K562 (cell line): ENCODE results near the gene GPR4. TPM values are rescaled to one million over a fixed set of nuclear protein-coding genes. Genes with fewer than 3 reads are reported as not detected.
A peak's percentile ranks its signal among the peaks of the same experiment; 100 is the strongest.

Source experiments
- GATA2 ChIP-seq: sonication (generic); formaldehyde crosslinking; IDR thresholded peaks from 2 replicates; pipeline ENCODE4 v1.4.0; 2020; ENCODE audit warnings: mild to moderate bottlenecking, missing genetic modification reagents
- GTF3C2 ChIP-seq: IDR thresholded peaks from 3 replicates; pipeline ENCODE4 v1.6.1; 2011; ENCODE audit warnings: borderline replicate concordance, mild to moderate bottlenecking, moderate library complexity; ENCODE audit not compliant: insufficient read length; ENCODE audit errors: extremely low read depth
- NR4A1 ChIP-seq, 2 experiments: fragments of 250-450 bp in 1 of 2; fragments of 450-650 bp in 1 of 2; sonication (Bioruptor Pico) in 1 of 2; IDR thresholded peaks; 2 replicates each; pipeline versions ENCODE4 v1.4.0 to v1.6.1; 2016 to 2020; ENCODE audit warnings: mild to moderate bottlenecking in 2 of 2, missing compliant biosample characterization in 1 of 2, missing genetic modification characterization in 1 of 2, moderate library complexity in 1 of 2
- RBM17 ChIP-seq: fragments of 200-400 bp; formaldehyde crosslinking; IDR thresholded peaks from 2 replicates; pipeline ENCODE4 v1.6.1; 2017; ENCODE audit warnings: low read depth, mild to moderate bottlenecking, low read length, borderline replicate concordance
- SNRNP70 ChIP-seq: fragments of 200-400 bp; formaldehyde crosslinking; optimal IDR thresholded peaks from 2 replicates; pipeline ENCODE3; 2017; ENCODE audit warnings: low read depth, low read length
- TRIM24 ChIP-seq, 2 experiments: fragments of 450-650 bp; IDR thresholded peaks; 2 replicates each; pipeline ENCODE4 v1.6.1; 2016
- ZBTB11 ChIP-seq, 3 experiments: fragments of 200-800 bp in 1 of 3; fragments of 250-450 bp in 1 of 3; fragments of 450-650 bp in 1 of 3; sonication (Bioruptor Pico) in 1 of 3; sonication (Bioruptor generic) in 1 of 3; formaldehyde crosslinking in 1 of 3; IDR thresholded peaks; 2 replicates each; pipeline versions ENCODE4 v1.6.1 to v1.8.0; 2016 to 2022; ENCODE audit warnings: mild to moderate bottlenecking in 2 of 3, missing genetic modification characterization in 2 of 3, missing compliant biosample characterization in 1 of 3, moderate library complexity in 1 of 3
- ZNF589 ChIP-seq: fragments of 200-800 bp; sonication (Bioruptor generic); IDR thresholded peaks from 2 replicates; pipeline ENCODE4 v1.6.1; 2016; ENCODE audit warnings: low read depth, missing genetic modification characterization, missing compliant biosample characterization
- ZZZ3 ChIP-seq: fragments of 450-650 bp; IDR thresholded peaks from 2 replicates; pipeline ENCODE4 v1.6.1; 2016; ENCODE audit warnings: antibody characterized with exemption, mild to moderate bottlenecking, moderate library complexity
- polyA plus RNA-seq, 8 experiments: library from polyadenylated mRNA; depleted of rRNA in 4 of 8; stranded (reverse) in 5 of 8; unstranded in 3 of 8; fragments of >200 nt; fragmentation: Nextera tagmentation in 2 of 8; fragmentation: Illumina TruSeq in 1 of 8; extraction: Ambion mirVana in 2 of 8; extraction: Trizol in 1 of 8; gene quantifications; 2 replicates each; pipeline versions ENCODE4 v1.2.1 to v1.2.3, GENCODE V29; 2011 to 2014; ENCODE audit warnings: inconsistent platforms in 1 of 8, missing spikeins in 1 of 8
- total RNA-seq, 7 experiments: library from RNA; depleted of rRNA in 6 of 7; stranded (reverse); fragments of >200 nt in 6 of 7; fragmentation: Illumina TruSeq in 2 of 7; extraction: Trizol in 2 of 7; gene quantifications; 2 replicates each; pipeline versions ENCODE4 v1.2.1 to v1.2.3, GENCODE V29; 2011 to 2021; ENCODE audit warnings: low replicate concordance in 1 of 7
- TF ChIP-seq, protein P1 (sequence below): fragments of 450-650 bp; formaldehyde crosslinking; IDR thresholded peaks from 2 replicates; pipeline ENCODE4 v1.4.0; 2022; ENCODE audit warnings: missing genetic modification characterization
- TF ChIP-seq, protein P2 (sequence below): fragments of 200-800 bp; sonication (Bioruptor generic); IDR thresholded peaks from 2 replicates; pipeline ENCODE4 v1.6.1; 2017; ENCODE audit warnings: missing genetic modification characterization, missing compliant biosample characterization
- TF ChIP-seq, protein P3 (sequence below): sonication (generic); formaldehyde crosslinking; IDR thresholded peaks from 2 replicates; pipeline ENCODE4 v1.8.0; 2022; ENCODE audit warnings: missing genetic modification reagents, mild to moderate bottlenecking, borderline replicate concordance
- TF ChIP-seq, protein P4 (sequence below): fragments of 250-450 bp; sonication (Bioruptor Pico); IDR thresholded peaks from 2 replicates; pipeline ENCODE4 v1.4.0; 2020; ENCODE audit warnings: mild to moderate bottlenecking, moderate library complexity

Gene GPR4
- total and polyA plus RNA-seq, 9 of the 15 experiments (the other 6 are each of a cell fraction or from before 2014, with no cell fraction given), result 0.03 to 0.09 (median 0.04) TPM; not detected in 5

DNA sequence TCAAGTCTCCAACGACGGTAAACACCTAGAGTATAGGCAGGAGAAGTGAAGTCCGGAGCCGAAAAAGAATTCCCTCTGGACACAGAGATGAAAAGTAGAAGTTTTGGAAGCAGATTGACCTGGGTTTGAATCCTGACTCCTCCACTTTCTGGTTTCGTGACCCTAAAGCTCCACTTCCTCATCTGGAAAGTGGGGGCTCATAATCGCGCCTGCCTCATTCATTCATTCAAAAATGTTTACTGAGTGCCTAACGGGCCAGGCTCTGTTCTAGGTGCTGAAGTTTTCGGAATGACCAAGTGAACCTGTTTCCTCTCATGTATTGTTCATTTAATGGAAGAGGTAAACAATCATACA, 44.3 kb upstream of the GPR4 start (continued):
- TF ChIP-seq GTF3C2, result no peak
- no peak for TF ChIP-seq ZBTB11 (CRISPR knock-in tag; IDR thresholded peaks at IDR 0.05)
- TF ChIP-seq ZNF589 (CRISPR knock-in tag), result no peak
- TF ChIP-seq, protein P1, sequence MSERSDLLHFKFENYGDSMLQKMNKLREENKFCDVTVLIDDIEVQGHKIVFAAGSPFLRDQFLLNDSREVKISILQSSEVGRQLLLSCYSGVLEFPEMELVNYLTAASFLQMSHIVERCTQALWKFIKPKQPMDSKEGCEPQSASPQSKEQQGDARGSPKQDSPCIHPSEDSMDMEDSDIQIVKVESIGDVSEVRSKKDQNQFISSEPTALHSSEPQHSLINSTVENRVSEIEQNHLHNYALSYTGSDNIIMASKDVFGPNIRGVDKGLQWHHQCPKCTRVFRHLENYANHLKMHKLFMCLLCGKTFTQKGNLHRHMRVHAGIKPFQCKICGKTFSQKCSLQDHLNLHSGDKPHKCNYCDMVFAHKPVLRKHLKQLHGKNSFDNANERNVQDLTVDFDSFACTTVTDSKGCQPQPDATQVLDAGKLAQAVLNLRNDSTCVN (CRISPR knock-in tag), result no peak
- TF ChIP-seq, protein P2, sequence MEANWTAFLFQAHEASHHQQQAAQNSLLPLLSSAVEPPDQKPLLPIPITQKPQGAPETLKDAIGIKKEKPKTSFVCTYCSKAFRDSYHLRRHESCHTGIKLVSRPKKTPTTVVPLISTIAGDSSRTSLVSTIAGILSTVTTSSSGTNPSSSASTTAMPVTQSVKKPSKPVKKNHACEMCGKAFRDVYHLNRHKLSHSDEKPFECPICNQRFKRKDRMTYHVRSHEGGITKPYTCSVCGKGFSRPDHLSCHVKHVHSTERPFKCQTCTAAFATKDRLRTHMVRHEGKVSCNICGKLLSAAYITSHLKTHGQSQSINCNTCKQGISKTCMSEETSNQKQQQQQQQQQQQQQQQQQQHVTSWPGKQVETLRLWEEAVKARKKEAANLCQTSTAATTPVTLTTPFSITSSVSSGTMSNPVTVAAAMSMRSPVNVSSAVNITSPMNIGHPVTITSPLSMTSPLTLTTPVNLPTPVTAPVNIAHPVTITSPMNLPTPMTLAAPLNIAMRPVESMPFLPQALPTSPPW (CRISPR knock-in tag), result no peak
- TF ChIP-seq, protein P3, sequence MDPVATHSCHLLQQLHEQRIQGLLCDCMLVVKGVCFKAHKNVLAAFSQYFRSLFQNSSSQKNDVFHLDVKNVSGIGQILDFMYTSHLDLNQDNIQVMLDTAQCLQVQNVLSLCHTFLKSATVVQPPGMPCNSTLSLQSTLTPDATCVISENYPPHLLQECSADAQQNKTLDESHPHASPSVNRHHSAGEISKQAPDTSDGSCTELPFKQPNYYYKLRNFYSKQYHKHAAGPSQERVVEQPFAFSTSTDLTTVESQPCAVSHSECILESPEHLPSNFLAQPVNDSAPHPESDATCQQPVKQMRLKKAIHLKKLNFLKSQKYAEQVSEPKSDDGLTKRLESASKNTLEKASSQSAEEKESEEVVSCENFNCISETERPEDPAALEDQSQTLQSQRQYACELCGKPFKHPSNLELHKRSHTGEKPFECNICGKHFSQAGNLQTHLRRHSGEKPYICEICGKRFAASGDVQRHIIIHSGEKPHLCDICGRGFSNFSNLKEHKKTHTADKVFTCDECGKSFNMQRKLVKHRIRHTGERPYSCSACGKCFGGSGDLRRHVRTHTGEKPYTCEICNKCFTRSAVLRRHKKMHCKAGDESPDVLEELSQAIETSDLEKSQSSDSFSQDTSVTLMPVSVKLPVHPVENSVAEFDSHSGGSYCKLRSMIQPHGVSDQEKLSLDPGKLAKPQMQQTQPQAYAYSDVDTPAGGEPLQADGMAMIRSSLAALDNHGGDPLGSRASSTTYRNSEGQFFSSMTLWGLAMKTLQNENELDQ (CRISPR knock-in tag), result no peak
- TF ChIP-seq NR4A1 (CRISPR knock-in tag; IDR thresholded peaks at IDR 0.05), result no peak
- 0 out of 2 replicates have a peak, but pooled peaks have one; percentile 38 for TF ChIP-seq NR4A1 (tag; IDR thresholded peaks at IDR 0.05)
- no peak for TF ChIP-seq GATA2 (CRISPR knock-in tag)
- no peak for TF ChIP-seq ZZZ3
- TF ChIP-seq TRIM24 (IDR thresholded peaks at IDR 0.05), result no peak
- no peak for TF ChIP-seq SNRNP70
- TF ChIP-seq RBM17, result no peak
- TF ChIP-seq, protein P4, sequence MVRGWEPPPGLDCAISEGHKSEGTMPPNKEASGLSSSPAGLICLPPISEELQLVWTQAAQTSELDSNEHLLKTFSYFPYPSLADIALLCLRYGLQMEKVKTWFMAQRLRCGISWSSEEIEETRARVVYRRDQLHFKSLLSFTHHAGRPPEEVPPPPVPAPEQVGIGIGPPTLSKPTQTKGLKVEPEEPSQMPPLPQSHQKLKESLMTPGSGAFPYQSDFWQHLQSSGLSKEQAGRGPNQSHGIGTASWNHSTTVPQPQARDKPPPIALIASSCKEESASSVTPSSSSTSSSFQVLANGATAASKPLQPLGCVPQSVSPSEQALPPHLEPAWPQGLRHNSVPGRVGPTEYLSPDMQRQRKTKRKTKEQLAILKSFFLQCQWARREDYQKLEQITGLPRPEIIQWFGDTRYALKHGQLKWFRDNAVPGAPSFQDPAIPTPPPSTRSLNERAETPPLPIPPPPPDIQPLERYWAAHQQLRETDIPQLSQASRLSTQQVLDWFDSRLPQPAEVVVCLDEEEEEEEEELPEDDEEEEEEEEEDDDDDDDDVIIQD (CRISPR knock-in tag), result no peak
